ENCODE data around the gene HSH2D. TPM values are rescaled to one million over a fixed set of nuclear protein-coding genes. Genes with fewer than 3 reads are reported as not detected.

The HSH2D gene
- total RNA-seq, 2 experiments from 2014 or later, result 57.6 to 79.0 TPM

GRCh38 chr19:16200038-16201010, 56.8 kb downstream of the HSH2D start:
- Histone ChIP-seq H3K4me2 (ENCODE audit: low read length) (no peak overlapping the region), H3K4me3 (ENCODE audit: low read depth, low read length, poor library complexity, severe bottlenecking) (no peak overlapping the region), H3K9me3 (ENCODE audit: low read length) (no peaks in the 10 kb centered on the region), H3K4me1 (ENCODE audit: insufficient read depth, low read length, poor library complexity, severe bottlenecking) (peaks cover 24% of the 10 kb centered on the region), H3K27ac (ENCODE audit: low read depth, low read length, poor library complexity, severe bottlenecking) (no peak overlapping the region), H3K36me3 (ENCODE audit: insufficient read depth, low read length) (peaks cover 34% of the 10 kb centered on the region), H2AFZ (ENCODE audit: low read length) (no peak overlapping the region), H3K79me2 (ENCODE audit: insufficient read depth, low read depth, low read length) (peaks cover 22% of the 10 kb centered on the region), H3K9me2 (ENCODE audit: insufficient read depth, low read length) (no peaks in the 10 kb centered on the region), H4K20me1 (ENCODE audit: insufficient read depth, low read length) (0 out of 2 replicates have a peak, but pooled peaks cover 8% of the 10 kb centered on the region)
- no TSS peak for BruUV-seq (replicated peaks)
- POLR2A ChIA-PET, result no interaction called here
- CTCF ChIA-PET (ENCODE audit: unreplicated experiment), result no interaction called here
- intact Hi-C loops (cut with micrococcal nuclease; ENCODE audit: unreplicated experiment), result no loop called here
- TF ChIP-seq CTCF (conservative IDR thresholded peaks at IDR 0.05; ENCODE audit: low read length) (no peak), EZH2phosphoT487 (IDR thresholded peaks at IDR 0.05; ENCODE audit: borderline replicate concordance, low read depth, low read length) (no peak)
- no peak for DNase-seq (ENCODE audit: low spot score)

DNA sequence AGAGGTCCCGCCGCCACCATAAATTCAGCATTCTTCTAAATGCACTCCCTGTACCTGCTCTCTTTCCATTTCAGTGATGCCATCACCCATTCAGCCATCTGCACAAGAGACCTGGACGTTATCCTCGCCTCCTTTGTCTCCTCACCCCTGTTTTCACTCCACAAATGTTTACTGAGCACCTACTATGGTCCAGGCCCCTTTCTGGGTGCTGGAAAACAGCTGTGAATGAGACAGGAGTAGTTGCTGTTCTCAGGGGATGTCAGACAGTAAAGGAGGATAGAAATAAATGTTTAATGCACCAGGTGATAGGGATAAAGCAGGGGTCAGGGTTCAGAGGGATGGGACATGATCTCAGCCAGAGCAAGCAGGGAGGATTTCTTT, 57.5 kb downstream of the HSH2D start:
- peaks cover 24% of the 10 kb centered on the region for H3K4me1 ChIP-seq (ENCODE audit: insufficient read depth, low read length, poor library complexity, severe bottlenecking)

More for the DNA sequence above, 57.5 kb downstream of the HSH2D start:
- no peak for DNase-seq (ENCODE audit: low spot score)
- Histone ChIP-seq H3K79me2 (ENCODE audit: insufficient read depth, low read depth, low read length) (peaks cover 22% of the 10 kb centered on the region), H2AFZ (ENCODE audit: low read length) (no peak overlapping the region), H3K4me3 (ENCODE audit: low read depth, low read length, poor library complexity, severe bottlenecking) (no peak overlapping the region), H3K36me3 (ENCODE audit: insufficient read depth, low read length) (peaks cover 41% of the 10 kb centered on the region), H4K20me1 (ENCODE audit: insufficient read depth, low read length) (0 out of 2 replicates have a peak, but pooled peaks cover 8% of the 10 kb centered on the region), H3K9me2 (ENCODE audit: insufficient read depth, low read length) (no peaks in the 10 kb centered on the region), H3K4me2 (ENCODE audit: low read length) (no peak overlapping the region), H3K9me3 (ENCODE audit: low read length) (no peaks in the 10 kb centered on the region), H3K27ac (ENCODE audit: low read depth, low read length, poor library complexity, severe bottlenecking) (no peak overlapping the region)
- ChIA-PET POLR2A (interaction anchor here (0.7 kb wide), 1 partner anchor 17 kb away, joined by 3 read pairs; no protein-coding TSS in a partner anchor), CTCF (ENCODE audit: unreplicated experiment) (no interaction called here)
- intact Hi-C loops (cut with micrococcal nuclease; ENCODE audit: unreplicated experiment), result no loop called here
- BruUV-seq (replicated peaks), result no TSS peak
- TF ChIP-seq EZH2phosphoT487 (IDR thresholded peaks at IDR 0.05; ENCODE audit: borderline replicate concordance, low read depth, low read length) (no peak), CTCF (conservative IDR thresholded peaks at IDR 0.05; ENCODE audit: low read length) (no peak)

All from OCI-LY7 (cell line).